HCT116 (cell line): ENCODE results near the gene CLRN1.

Experiments used
- CTCF ChIP-seq, 3 experiments: fragments of 200-600 bp in 1 of 3; sonication (generic) in 1 of 3; IDR thresholded peaks in 2 of 3; conservative IDR thresholded peaks in 1 of 3; 2 replicates each; pipeline ENCODE4 v1.5.1; 2012 to 2017; ENCODE audit warnings: low read depth in 2 of 3, low read length in 2 of 3, antibody characterized with exemption in 1 of 3, borderline replicate concordance in 1 of 3, control low read depth in 1 of 3, mild to moderate bottlenecking in 1 of 3, mixed read lengths in 1 of 3, mixed run types in 1 of 3, moderate library complexity in 1 of 3; ENCODE audit not compliant: insufficient read depth in 1 of 3
- EZH2 ChIP-seq: fragments of 200-600 bp; sonication (generic); IDR thresholded peaks from 2 replicates; pipeline ENCODE4 v1.6.1; 2017; ENCODE audit warnings: antibody characterized with exemption, mixed run types
- POLR2A ChIP-seq: IDR thresholded peaks from 2 replicates; pipeline ENCODE4 v1.7.0; 2011; ENCODE audit warnings: borderline replicate concordance; ENCODE audit not compliant: insufficient read depth, insufficient read length; ENCODE audit errors: extremely low read depth

- TF ChIP-seq CTCF (IDR thresholded peaks at IDR 0.05 in 2 of 3, conservative IDR thresholded peaks at IDR 0.05 in 1 of 3; ENCODE audit: borderline replicate concordance in 1 of 3, insufficient read depth in 1 of 3, low read depth in 2 of 3, low read length in 2 of 3): no peak
- TF ChIP-seq EZH2: no peak
- no peak for TF ChIP-seq POLR2A
Measured at GRCh38 chr3:150951923-150952322, 20.6 kb downstream of the CLRN1 start.
